GM04503 (cell line): Measurements from ENCODE around the gene KLHL3.

ENCODE experiments used
- DNase-seq: peaks from one replicate; pipeline ENCODE4 v3.0.0-alpha.2; 2012; ENCODE audit warnings: low read depth

The KLHL3 gene

DNA sequence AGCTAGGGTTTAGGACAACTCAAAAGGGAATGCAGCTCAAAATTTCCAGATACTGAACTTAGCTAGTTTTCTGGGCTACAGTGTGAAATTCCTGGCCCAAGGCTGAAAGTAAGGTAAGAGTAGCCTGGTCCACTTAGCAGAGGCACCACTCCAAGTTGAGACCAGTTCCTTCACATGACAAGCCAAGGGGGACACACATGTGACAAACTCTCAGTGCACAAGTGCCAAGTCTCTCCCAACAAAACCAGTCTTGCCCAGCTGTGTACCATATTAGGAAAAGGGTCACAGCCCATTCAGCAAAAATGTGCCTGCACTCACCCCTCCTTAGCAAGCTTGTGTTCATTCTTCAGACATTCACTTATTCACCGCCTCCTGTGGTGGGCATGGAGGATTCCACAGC, 27.8 kb downstream of the KLHL3 start:
- no peak for DNase-seq

DNA sequence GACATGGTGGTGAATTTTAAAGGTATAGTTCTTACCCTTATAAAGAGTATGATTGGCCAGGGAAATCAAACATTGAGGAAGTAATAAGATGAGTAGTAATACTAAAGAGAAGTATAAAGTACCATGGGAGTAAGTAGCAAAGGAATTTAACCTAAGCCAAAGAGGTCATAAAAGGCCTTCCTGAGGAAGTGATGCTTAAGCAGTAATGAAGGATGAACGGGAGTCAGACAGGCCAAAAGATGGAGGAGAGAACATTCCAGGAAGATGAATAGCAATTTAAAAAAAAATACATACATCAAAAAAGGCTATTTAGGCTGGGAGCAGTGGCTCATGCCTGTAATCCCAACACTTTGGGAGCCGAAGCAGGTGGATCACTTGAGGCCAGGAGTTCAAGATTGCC, 29.0 kb downstream of the KLHL3 start:
- DNase-seq, result no peak

GRCh38 chr5:137705106-137705505, 30.8 kb downstream of the KLHL3 start:
- no peak for DNase-seq

- no peak for DNase-seq
These were observed 32.3 kb downstream of the KLHL3 start for GRCh38 chr5:137703565-137703964.

DNA sequence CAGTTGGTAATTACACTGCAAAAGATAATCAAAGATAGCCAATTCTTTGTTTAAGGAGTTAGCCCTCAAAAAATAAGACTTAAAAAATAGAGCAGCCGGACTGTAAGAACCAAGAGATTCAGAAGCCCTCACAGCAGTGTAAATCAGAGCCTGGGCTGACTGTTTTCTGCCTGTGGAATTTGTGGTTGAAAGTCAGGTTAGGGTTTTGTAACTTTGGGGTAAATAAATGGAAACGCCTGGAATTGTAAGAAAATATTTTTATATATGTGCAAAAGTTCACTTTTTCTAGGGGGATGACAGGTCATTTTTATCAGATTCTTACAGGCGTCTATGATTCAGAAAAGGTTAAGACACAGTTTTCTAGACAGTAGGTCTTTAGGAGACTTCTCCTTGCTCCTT, 35.6 kb downstream of the KLHL3 start:
- DNase-seq, result no peak

DNA sequence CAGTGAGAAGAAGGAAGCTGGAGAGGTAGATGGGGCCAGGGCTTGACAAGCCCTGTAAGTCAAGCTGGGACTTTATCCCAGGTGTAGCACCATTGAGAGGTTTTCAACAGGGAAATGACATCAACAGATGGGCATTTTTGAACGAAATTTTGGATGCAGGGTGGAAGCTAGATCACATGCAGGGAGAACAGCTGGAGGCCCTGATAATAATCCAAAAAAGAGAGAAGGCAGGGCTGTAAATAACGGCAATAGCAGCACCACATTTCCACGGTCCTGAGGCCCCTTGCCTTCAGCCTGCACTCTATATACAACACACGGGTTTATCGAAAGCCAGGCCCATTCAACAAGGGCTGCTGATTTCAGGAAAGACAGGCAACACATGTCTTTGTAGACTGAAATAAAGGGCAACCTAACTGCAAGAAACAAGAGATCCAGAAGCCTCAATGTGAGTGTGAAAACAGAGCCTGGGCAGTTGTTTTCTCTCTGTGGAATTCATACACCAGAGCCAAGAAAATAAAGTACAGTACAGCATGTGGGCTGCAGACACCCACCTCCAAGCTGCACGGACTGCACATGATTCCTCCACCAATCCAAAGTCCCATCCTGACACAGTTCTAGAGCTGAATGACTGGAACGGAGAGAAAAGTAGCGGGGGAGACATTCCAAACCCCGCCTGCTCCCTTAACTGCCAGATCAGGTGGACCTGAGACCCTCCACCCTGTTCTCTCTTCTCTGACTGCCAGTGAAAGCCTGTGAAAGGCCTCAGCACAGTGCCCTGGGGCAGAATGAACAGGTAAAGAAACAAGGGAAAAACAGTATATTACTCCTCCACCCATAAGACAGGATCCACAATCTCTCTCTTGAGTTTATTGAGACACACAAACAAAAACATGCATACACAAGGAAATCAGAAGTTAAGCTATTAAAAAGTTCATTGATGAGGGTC, 36.3 kb downstream of the KLHL3 start:
- no peak for DNase-seq

DNA sequence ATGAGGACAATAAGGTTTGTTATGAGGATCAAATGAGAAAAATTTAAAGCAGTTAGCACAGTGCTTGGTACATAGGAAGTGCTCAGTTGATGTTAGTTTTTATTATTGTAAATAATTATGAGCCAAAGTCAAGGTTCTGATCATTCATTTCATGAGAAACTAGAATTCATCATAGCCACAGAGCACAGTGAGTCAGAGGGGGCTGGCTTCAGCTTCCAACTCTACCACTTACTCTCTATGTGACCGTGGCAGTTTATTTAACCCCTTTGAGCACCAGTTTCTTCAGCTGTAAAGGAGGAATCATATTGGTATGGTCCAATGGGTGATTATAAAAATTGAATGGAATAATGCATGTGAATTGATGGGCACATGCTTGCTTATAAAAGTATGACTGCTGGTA, 39.4 kb downstream of the KLHL3 start:
- DNase-seq, result no peak

DNA sequence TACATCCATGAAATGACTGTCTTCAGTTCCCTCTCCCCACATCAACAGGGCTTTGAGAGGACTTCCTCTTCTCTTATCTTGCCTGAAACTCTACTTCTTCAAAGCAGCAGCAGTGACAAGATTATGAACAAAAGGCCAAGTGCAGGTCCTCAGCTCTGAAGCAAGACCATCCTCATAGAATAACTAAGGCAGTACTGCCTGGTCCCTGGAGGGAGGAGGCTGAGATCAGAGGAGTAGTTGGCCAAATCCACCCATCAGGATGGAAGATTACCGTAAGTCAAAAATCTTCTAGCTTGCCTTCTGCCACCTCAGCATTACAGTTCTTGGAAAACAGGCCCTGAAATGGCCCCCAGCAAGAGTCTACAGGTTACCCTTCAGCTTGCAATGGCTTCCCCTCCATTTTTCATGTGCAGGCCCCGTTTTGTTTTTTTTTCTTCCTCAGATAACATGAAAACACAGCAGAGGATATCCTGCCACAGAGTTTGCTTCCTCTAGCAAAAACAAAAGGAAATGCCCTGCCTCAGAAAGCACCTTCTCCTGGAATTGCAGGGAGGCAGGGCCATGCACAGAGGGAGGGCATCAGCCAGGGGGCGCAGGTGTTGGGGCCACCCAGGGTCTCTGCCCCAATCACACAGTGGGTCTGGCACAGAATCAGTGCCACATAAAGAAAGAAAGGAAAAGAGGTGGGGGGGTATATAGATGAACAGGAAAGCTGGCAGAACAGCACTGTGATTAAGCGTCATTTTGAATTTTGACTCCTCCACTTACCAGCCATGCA, 40.0 kb downstream of the KLHL3 start:
- no peak for DNase-seq

DNA sequence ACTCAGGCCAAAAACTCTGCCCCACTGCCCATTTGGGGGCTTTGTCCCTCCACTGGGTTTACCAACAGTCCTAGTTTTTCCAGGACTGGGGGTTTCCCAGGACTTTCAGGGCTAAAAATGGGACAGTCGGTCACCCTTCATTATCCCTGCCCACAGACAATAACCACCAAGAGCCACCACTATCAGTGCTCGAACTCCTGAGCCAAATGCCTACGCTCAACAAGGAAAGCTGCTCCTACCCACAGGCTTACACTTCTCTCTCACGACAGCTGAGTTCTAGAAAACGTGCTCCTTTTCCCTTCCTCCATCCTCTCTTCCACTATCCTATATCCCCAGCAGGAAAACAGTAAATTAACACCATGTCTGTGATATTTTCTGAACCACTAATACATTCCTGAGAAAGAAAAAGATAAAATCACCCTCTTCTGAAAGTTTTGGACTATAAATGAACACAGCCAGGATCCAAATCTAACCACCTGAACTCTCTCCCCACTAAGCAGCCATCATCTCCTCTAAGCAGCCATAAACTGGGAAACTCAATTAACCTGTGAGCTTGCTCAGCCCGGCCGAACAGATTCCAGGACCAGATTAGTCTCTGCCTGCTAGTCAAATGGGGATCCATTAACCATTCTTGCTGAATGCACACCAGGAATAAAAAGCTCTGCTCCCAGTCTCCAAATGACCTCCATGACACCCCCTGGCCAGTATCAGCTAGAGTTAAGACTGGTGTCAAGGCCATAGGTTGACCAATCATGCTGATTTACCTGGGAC, 41.8 kb downstream of the KLHL3 start:
- no peak for DNase-seq

- DNase-seq, result no peak
These were observed 42.5 kb downstream of the KLHL3 start for GRCh38 chr5:137693307-137693950.

GRCh38 chr5:137689306-137689705, 46.6 kb downstream of the KLHL3 start:
- no peak for DNase-seq

DNA sequence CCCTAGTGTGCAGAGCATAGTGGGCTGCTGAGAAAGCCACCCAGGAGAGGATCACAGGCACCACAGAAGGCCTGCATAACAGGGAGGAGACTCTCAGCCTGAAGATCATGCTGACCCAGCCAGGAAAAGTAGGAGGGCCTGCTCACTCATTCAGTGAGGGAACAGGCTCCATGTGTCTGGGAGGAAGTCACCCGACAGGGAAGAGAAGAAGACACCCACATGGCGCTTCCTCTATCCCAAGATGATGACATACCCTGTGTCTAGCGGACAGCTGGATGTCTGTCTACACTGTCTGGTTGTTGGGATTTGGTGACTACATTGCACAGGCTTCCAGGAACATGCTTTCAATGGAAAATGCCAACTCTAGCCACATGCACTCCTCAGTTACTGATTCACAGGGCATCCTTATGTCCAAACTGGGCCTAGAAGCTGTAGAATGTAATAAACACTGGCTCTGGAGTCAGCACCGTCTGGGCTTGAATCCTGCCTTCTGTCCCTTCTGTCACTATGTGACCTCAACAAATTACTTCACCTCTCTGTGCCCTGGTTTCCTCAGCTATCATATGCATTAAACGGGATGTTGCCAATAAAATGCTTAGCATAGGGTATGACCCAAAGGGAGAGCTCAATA, 47.6 kb downstream of the KLHL3 start:
- no peak for DNase-seq

- no peak for DNase-seq
These were observed 51.1 kb downstream of the KLHL3 start for GRCh38 chr5:137684761-137685160.

DNA sequence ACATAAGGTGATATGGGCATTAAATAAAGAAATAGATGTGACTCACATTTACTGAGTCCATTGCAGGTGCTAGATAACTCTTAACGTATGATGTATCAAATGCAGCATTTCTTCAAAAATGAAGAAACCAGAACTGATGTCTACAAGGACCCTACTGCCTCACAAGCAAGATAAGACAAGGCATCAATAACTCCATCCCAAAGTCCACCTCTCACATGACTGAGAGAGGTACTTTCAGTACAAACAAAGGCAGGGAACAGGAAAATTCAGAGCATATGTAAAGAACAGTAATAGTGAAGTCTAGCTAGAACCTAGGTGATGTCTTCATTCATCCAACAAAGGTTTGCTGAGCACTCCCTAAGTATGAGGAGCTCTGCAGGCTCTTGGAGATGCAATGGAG, 54.7 kb downstream of the KLHL3 start:
- DNase-seq, result no peak

- no peak for DNase-seq
These were observed 56.0 kb downstream of the KLHL3 start for GRCh38 chr5:137679910-137680309.

GRCh38 chr5:137679195-137679594, 56.7 kb downstream of the KLHL3 start:
- no peak for DNase-seq

DNA sequence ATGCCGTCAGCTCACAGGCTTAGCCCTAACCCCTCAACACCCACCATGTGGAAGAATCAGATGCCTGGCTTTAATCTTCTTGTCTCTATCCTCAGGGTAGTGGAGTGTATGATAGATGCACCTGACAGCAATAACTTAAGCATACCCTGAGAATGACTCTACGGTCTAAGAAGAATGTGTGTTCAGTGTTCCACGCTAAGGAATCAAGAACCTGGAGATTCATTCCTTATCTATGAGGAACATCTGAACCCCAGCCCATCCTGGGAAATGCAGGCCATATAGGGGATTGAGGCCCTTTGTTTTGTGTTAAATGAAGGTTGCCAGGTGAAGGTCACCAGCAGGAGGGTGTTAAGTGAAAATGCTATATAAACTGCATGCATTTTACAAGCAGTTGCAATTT, 63.0 kb downstream of the KLHL3 start:
- DNase-seq, result no peak

DNA sequence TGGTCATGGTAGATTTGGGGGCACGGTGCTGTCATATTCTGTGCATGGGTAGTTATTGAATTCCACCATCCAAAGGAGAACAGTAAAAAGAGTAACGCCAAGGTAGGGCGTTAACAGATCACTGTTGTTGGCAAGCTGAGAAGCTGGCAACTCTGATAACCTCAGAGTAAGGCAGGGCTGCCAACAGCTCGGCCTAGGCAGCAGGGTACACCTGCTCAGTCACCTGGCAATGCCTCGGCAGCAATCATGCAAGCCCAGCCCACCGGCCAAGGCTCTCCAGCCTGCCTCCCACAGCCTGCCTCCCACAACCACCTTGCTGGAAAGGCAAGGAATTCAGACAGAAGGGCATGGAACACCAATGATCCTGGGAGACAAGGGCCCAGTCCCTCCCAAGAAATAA, 63.9 kb downstream of the KLHL3 start:
- DNase-seq, result no peak

DNA sequence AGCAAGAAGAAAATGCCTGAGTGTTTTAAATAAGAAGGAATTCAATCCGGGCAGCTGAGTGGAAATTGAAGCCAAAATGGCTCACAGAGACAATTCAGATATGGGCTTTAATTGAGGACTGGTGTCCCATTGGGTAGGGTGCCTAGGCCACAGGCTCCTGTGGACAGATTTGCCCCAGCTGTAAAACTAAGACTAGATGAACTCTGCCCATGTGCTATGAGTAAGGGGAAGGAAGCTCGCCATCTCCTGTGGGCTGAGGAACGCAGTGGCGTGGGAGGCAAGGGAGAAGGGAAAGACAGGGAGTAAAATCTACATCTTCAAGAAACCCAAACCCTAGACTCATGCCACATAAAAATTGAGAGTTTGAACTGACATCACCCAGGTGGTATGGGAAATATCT, 66.1 kb downstream of the KLHL3 start:
- DNase-seq, result no peak

DNA sequence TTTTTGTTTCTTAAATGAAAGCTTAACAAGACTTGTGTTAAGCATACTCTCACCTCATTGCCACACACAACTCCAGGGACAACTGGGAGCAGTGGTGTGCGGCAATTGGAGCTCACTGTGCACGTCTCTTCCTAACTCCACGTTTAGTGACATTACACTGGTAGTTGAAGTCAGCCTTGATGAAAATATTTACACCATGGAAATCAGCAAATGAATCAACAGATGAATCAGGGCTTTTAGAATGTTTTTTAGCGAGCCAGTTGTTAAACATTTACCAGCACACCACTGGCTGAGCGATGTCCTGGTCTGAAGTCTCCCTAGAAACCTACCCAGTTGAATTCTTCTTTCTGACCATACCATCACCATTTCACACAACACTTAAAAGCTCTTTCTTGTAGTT, 67.3 kb downstream of the KLHL3 start:
- DNase-seq, result no peak

GRCh38 chr5:137667341-137667740, 68.5 kb downstream of the KLHL3 start:
- no peak for DNase-seq

DNA sequence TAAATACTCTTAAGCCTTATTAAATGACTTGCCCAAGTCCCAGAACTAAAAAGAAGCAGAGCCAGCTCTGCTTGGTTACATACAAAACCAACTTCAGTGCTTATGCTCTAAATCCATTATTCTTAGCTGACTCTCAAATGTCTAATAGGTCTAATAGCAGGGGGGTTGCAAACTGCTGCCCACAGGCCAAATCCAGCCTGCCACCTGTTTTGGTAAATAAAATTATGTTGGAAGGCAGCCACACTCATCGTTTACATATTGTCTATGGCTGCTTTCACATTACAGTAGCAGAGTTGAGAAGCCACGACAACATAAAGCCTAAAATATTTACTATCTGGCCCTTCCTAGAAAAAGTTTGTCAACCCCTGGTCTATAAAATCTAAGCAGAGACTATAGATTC, 69.0 kb downstream of the KLHL3 start:
- DNase-seq, result no peak
